Mesenteric fat pad (tissue), 1 donor: ENCODE data around the gene GLRB. TPM values are rescaled to one million over a fixed set of nuclear protein-coding genes. Genes with fewer than 3 reads are reported as not detected.

Experiments
- total RNA-seq: library from RNA; stranded (reverse); fragmentation: NEBNext Ultra II Directional; extraction: Animal tissue kit (Norgen Biotek cat#: 25700); gene quantifications from one replicate; pipeline ENCODE4 v1.2.1, GENCODE V29; 2021
- donor health status: DM: yes; HTN: yes; CAD: no.

Gene GLRB
- total RNA-seq, 1 donor from 2014 or later = 3.3 TPM

Other genes with a start within 250 kb of the GLRB start
- 26.8 TPM for gene PDGFC, start 104.4 kb upstream of the GLRB start, total RNA-seq
- gene GRIA2, start 144.6 kb downstream of the GLRB start, total RNA-seq = not detected